ENCODE data around the gene PCBP4.

Gene PCBP4
- 17.2 to 24.2 reads per million in 2 donors for total RNA-seq

DNA sequence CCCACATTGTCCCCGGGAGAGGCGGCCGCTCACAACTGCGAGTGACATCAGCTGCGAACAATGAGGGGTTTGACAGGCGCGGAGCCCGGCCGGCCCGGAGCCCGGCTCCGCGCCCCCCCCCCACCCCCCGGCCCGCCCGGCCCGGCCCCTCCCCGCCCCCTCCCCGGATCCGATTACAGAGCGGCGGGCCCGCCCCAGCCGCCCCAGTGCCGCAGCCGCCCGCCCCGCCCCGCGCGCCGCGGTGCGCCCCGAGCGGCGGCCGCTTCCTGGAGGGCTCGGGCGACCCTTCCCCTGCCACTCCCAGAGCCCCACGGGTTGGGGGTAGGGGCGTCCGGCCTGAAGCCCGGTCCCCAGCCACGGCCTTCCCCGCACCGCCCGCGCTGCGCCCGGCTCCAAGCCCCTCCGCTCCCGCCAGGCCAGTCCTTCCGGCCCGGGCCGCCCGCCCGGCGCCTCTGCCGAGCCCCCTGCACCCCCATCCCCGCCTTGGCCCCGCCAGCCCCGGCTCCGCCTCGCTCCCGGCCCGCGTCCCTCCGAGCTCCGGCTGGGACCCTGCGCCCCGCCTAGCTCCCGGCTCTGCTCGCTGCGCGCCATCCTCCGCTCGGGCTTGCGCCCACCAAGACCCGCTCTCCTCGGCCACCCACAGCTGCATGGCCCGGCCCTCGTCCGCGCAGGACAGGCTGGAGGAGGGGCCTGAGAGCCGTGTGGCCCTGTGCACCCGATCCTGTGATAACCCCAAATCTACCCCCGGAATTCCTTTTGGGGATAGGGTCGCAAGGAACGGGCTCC lies at the start of gene PCBP4:
Gene PCBP4, minus strand, starts transcription at position 71 of the 786 bp plus-strand sequence. CDS start 6,214 bp downstream, outside the sequence.
- peak; percentile 47 for DNase-seq

DNA sequence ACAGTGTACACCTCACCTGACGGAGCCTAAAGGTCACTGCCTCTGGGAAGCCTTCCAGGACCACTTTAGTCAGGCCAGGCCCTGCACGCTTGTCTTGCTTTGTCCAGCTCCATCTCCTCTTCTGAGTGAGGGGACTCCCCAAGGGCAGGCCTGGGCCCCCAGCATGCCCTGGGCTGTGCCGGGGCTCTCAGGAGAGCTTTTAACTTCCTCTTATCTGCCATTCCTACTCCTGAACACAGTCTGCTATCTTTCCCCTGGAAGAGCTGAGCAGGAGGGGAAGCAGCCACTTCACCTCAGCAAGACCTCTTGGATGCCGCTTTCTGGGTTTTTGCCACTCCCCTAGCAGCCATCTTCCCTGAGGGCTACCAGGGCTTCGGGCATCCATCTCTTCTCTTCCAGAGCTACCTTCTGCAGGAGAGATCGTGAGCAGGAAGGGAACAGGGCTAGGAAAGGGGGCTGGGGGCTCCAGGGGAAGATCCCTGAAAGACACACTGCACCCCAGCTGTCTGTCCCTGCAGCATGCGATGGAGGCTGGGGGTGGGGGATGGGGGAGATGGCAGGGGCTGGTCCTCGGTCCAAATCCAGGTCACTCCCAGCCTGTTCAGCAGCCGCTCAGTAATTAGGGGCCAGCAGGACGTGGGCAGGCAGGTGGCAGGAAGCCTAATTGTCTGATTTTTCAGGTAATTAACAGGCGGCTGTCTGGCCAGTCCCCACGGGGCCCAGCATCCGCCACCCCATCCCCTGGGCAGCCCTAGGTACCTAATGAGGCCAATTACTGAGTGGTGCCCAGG lies 48.4 kb upstream of the PCBP4 start:
- DNase-seq, result no peak

DNA sequence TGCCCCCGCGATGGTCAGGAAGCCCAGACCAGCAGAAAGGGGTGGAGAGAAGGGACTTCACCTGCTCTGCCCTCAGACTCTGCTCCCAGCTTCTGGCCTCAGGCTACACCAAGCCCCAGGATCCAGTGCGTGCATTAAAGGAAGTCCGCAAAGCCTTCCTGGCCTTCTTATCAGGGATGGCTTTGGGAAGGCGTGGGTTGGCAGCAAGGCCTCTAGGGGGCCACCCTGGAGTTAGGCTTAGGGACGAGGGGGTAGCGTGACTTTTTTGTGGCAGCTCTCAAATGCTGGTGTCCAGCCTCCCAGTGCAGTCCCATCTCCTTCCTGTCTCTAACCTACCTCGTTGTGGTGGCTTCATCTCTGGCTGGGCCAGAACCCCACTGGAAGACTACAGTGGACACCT lies 47.4 kb upstream of the PCBP4 start:
- no peak for DNase-seq

DNA sequence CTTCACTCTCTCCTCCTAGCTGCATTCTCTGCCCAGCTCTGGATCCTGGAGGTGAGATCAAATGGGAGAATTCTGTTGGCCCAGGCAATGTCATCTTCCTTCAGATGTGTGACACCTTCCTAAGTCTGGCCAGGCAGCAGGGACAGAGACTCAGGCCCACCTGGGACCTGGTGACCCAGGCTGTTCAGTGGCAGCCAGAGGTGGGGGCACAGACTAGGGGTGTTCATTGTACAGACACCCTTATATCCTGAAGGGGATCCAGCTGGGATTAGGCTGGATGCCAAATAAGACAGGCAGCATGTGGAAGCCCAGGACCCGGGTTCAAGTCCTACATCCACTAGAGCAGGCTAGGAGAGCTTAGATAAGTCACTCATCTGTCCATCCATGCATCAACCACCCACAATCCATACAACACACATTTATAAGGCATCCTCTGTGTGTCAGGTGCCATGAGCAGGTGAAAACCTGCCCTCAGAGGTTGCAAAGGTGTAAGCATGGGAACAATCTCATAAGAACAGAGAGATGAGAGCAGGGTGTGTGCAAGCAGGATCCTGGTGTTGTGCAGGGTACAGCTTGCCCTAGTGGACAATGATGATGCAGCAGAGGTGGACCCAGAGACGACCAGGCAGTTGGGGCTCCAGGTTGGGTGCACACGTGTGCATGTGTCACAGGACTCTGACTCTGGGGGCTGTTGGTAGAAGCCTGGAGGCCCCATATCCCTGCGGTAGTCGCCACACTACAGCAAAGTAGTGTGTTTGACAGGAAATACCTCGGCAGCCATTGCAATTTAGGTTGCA lies 46.7 kb upstream of the PCBP4 start:
- no peak for DNase-seq

DNA sequence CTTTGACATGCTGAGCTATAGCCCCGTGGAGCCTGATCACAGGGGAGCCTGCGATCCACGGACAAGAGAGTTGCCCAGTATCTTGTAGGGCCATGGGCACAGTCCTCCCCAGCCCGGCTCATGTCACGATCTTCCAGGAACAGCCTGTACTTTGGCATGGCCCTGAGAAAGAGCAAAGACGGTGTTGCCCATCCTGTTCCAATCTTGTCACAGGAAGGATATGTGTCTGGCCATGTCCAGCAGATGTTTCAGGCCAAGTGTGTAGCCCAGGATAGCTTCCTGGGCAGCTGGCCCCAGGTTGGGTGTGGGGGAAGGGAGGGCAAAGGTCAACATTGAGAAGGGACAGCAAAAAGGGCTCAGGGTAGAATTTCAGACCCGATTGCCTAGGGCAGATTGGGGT lies 45.4 kb upstream of the PCBP4 start:
- no peak for DNase-seq

DNA sequence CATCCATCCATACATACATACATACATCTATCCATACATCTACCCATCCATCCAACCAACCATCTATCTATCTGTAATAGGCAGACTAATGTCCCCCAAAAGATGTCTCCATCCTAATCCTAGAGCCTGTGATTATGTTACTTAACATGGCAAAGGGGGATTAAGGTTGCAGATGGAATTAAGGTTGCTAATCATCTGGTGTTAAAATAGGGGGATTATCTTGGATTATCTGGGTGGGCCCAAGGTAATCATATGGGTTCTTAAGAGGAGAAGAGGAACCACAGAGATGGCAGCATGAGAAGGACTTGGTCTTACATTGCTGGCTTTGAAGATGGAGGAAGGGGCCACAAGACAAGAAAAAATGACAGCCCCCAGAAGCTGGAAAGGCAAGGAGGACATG lies 43.2 kb upstream of the PCBP4 start:
- DNase-seq, result no peak

DNA sequence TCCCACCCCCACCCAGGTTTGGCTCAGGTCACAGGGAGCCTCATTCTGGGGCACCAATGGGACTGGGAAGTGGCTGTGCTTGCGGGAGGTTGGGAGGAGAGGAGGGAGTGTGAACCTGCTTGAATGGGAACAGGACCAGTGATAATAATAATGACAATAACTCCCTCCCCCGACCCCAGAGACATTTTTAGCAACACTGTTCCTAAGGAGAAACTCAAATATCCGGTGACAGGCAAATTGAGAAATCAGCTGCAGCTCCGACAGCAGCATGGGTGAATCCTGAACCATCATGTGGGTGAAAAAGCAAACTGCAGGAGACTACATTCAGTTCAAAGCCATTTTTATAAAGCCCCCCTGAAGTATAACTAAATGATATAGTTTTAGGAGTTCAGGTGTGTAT lies 40.0 kb upstream of the PCBP4 start:
- no peak for DNase-seq

DNA sequence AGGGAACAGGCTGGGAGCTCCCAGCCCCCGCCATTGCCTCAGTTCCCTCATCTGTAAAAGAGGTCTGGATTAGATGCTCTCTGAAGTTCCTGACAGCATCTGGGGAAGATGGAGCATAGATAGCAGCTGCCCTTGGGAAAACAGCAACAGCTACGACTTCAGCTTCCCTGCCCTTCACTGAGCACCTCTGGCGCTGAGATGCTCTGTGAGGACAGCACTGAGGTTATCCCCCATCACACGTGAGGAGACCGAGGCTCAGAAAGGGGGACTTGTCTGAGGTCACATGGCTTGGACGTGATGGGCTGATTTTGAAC lies 39.5 kb upstream of the PCBP4 start:
- no peak for DNase-seq

DNA sequence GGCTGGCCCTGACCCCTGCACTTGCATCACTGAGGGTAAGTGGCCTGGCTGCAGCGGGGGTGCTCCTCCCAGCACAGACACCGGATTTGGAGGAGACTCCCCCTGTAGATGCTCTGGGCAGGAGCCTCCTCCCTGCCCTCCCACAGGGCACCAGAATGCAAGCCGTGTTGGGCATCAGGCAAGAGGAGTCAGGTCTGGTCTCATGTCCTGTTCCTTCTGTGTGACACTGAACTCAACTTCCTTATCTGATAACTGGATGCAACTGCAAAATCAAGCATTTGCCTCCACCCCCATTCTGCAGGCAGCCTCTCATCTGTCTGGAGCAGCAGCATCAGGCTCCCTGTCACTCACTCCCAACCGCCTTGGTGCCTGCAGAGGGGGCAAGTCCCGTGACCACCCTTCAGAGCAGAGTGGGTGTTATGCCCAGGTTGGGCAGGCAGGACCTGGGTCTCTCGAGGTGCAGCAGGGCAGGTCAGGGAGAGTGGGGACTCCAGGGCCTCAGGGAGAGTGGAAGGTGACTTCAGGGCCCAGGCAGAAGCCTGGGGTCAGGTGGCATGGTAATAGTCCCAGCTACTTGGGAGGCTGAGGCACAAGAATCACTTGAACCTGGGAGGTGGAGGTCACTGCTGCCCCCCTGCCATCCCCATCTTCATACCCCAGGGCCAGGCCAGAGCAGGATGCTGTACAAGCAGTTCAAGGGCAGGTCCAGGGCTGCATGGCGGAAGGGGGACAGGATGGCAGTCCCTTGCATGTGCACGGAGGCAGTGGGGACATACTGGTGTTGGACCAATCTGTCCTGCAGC lies 39.0 kb upstream of the PCBP4 start:
- DNase-seq, result no peak

DNA sequence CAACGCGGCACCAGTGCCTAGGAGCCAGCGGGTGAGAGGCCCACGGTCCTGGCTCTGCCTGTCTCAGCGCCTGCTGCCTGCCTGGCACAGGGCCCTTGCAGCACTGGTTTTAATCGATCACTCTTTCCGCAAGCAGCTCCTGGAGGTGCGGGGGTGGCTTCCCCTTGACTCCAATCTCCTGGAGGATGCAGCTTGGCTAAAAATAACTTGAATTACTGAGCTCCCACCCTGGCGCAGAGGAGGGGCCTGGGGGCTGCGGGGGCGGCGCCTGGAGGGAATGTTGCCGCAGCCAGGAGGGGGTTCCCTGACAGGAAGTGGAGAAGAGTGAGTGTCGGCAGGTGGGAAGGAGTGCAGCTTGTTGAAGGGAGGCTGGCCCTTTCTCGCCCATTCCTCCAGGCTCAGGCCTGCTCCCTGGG lies 38.3 kb upstream of the PCBP4 start:
- no peak for DNase-seq

DNA sequence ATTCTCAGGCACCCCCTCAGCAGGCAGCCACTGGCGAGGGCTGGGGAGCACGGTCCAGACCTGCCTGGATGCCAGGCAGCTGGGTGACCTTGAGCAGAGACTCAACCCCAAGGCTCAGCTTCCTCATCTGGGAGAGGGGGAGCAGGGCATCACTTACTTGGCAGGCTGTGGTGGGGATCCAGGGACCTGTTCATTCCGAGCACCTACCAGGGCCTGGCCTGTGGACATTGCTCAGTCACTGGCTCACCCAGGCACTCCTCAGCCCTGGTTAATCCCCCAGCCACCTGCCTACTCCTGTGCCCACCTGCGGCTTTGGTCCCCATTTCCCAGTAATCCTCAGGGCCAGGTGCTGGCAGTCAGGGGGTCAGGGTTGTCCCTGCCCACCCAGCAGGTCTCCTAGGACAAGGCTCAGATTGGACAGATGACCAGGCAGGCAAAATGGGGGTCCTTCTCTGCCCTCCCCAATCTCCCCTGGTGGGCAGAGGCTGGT lies 37.7 kb upstream of the PCBP4 start:
- DNase-seq, result no peak

DNA sequence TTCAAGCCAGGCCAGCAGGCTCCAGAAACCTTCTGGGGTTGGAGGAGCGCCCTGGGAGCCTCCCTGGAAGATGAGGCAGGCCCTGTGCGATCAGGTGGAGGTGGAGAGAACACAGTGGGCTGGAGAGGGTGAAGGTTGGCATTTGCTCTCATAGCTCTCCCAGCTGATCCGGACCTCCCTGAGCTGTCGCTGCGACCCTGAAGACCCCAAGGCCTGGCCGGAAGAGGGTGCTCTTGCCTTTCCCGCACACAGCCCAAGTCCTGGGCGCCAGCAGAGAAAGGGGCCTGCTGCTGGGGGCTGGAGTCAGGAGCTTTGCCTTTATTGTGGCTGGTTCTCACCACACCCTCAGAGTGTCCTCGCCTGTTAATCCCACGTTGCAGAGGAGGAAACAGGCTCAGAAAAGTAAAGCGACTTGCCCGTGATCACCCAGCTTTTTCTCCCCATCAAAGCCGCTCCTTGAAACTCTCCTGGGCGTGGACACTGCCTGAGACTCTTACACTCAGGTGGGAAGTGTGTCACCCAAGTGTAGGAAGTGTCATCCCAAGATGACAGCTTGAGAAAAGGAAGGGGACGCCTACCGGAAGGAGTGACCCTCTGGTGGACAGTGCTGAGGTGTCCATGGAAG lies 37.0 kb upstream of the PCBP4 start:
- DNase-seq, result no peak

DNA sequence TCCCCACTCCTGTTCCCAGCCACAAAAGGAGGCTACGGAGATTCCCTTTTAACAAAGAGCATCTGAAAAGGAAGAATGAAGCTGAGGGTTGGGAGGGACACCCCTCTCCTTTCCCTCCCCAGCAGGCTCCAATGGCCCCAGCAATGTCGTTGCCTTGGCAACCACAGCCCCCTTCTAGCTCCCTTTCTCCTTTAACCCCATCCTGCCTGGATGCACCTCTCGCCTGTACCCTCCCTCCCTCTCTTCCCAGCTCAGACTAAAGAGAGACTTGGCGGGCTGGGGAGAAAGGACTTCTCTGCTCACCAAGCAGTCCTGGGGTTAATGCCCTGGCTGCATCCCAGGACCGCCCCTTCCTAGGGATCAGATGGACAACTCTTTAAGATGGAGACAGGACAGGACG lies 35.5 kb upstream of the PCBP4 start:
- DNase-seq, result no peak

DNA sequence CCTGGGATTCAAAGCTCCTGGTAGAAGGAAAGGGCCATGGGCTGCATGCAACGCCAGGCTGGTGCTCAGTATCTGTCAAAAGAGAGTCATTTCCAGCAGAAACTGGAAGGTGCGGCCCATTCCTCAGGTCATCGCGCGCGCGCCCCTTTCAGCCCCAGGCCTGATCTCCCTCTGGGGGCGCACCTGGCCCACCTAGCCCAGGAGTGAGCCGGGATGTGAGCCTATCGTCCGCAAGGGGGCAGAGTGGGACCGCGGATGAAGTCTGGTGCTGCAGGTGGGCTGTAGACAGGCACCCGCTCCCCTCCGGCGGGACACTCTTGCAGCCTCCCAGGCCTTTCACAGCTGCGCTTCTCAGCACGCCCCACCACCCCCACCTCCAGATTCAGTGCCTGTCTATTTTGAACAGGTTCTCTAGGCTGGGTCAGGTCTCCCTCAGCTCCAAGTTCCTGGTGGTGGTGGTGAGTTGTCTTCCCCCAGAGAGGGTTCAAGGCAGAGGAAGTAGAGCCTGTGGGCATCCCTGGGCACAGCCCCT lies 34.3 kb upstream of the PCBP4 start:
- peak; percentile 56 for DNase-seq

DNA sequence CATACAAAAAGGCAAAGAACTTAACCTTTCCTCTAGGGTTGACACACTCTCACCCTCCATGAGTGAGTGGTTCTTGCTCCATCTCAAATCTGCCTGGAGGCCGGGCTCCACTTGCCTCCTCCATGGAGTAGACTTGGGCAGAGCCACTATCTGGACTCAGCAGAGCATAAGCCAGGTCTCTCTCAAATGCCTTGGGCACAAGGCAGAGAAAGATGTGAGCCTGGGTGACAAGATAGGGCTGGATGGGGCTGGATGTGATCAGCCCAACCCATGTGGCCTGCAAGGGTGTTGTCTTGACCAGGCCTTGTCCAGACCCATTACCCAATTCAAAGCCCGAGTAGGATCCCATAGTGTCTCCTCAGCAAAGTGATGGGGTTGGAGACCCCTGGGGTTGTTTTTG lies 32.6 kb upstream of the PCBP4 start:
- no peak for DNase-seq

DNA sequence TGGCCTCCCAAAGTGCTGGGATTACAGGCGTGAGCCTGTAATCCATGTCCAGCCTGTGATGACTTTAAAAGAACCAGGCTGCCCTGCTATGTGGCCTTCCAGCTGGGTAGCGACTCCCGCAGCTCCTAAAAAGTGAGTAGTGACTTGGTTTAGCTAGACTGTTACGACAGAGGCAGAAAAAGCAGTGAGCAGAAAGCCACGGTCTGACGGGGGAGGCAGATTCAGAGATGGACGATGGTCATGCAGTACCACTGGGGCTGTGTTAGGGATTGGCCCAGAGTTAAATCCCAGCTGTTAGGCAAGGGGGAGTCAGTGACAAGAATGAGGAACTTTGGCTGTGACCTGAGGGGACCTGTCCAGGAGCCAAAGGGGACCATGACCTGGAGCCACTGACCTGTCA lies 31.5 kb upstream of the PCBP4 start:
- no peak for DNase-seq

DNA sequence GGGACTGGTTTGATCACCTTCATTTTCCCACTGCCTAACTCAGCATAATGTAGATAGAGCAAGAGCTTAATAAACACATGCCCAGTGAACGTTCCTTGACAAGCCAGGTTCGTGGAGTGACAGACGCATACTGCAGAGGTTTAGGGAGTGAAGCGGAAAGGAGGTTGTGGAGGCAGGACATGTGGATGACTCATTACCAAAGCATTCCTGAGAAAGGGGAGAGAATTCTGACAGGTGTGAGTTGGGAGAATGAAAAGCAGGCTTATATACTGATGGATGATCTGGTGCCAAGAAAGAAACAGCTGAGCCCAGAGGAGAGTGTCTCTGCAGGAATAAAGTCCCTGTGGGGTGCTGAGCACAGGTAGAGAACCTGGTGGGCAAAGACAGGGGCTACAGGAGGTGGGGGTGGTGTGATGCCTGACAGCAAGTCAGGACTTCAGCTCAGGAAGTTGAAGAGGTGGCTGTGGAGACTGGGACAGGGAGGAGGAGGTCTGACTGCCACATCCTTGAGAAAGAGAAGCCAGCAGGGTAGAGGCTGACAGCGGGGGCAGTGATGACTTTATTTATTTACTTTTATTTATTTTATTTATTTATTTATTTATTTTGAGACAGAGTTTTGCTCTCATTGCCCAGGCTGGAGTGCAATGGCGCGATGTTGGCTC lies 30.8 kb upstream of the PCBP4 start:
- DNase-seq, result no peak

DNA sequence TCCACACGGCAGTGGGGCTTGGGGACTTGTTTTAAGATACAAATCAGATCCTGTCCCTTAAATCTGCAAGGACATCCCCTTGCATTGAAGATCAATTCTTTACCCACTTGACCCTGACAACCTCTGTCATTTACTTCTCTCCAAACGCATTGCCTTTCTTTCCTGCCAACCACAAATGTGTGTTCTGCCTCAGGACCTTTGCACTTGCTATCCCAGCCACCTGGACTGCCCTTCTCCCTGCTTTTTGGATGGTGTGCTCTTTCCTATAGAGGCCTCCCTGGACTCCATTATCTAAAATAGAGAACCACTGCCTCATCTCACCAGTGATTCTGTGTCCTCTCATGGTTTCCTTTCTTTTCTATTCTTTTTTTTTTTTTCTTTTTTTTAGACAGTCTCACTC lies 29.9 kb upstream of the PCBP4 start:
- no peak for DNase-seq

DNA sequence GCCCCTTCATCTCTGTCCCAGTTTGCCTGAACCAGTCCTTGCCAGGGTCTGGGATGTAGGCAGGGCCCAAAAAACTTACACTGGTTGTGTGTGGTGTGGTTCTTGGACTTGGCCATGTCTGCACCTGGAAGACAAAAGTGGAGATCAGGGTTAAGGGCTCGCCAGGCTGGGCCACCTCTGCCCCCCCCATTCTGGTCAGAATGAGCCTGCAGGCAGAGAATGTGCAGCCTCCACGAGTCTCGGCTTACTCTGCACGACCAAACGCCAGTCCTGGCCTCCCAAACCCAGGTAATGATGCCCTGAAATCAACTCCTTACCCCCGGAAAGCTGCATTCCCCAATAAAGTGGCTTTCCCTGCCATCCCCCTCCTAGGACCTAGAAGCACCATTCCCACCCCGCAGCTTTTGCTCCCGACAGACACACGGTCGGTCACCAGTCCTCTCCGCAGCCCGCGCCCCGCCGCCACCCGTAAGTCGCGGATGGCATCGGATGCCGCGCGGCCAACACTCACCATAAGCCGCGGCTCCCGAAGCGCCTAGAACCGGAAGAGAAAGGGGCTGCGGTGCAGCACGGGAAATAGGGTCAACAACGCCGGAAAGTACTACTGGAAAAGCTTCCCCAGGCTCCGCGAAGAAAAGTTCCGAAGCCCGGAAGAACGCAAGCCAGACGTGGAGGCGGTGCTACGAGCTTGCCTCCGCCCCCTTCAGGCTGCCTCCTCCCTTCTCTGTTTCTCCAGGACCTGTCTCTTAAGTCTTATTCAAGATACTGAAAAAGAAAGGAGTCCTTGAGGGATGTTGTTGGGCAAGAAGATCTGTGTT lies 28.3 kb upstream of the PCBP4 start, which contains the start of gene RPL29:
Gene RPL29, minus strand, starts transcription at position 550 of the 818 bp plus-strand sequence. Its CDS starts 434 bp downstream, at position 116.
- DNase-seq, result peak; percentile 42

DNA sequence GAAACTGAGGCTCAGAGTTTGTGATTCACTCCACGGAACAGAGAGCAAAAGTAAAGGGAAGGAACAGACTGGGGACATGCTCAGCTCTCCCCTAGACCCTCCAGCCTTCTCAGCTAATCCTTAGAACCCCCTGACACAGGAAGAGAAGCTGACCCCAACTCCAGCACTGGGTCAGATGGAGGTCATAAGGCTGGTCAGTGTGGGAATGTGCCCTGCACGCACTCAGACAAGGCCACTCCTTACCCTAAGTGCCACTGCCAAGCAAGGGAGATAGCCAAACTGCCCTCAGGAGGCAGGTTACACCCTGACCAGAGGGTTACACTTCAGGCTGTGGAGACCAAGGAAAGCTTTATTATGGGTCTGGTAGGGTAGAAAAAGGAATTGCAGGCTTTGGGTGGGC lies 27.3 kb upstream of the PCBP4 start:
- no peak for DNase-seq

All from activated gamma-delta T cell (primary cell).